Common myeloid progenitor, CD34-positive (primary cell): ENCODE results near the gene ECSCR.

Experiments used
- CTCF ChIA-PET: fragments of 350-600 bp; sonication (Branson Sonifier 250); formaldehyde crosslinking; loops from one replicate; lab custom pipeline; 2021; ENCODE audit warnings: antibody characterized with exemption; lab: Charles Lee
- POLR2A ChIA-PET: fragments of 350-600 bp; sonication (Branson Sonifier 250); formaldehyde crosslinking; loops from one replicate; lab custom pipeline; 2021; ENCODE audit warnings: antibody characterized with exemption; lab: Charles Lee
- DNase-seq, 3 donors: peaks; one replicate each; pipeline versions ENCODE4 v3.0.0 to v3.0.0-alpha.2; 2013
- H3K27ac ChIP-seq, 2 experiments: 1 replicate in 1 of 2; 2 replicates in 1 of 2; pipeline ENCODE4 v1.7.0; 2013; ENCODE audit warnings: inconsistent platforms in 2 of 2, low read length in 2 of 2, mild to moderate bottlenecking in 2 of 2, low read depth in 1 of 2, moderate library complexity in 1 of 2; ENCODE audit not compliant: severe bottlenecking in 2 of 2, insufficient read depth in 1 of 2, poor library complexity in 1 of 2
- H3K27me3 ChIP-seq, 5 experiments: replicated peaks in 2 of 5; 1 replicate in 3 of 5; 2 replicates in 2 of 5; pipeline versions ENCODE4 v1.6.1 to v1.7.0; 2013; ENCODE audit warnings: low read length in 4 of 5, mild to moderate bottlenecking in 2 of 5, moderate library complexity in 2 of 5, inconsistent platforms in 1 of 5; ENCODE audit not compliant: insufficient read depth in 5 of 5, control insufficient read depth in 4 of 5
- H3K36me3 ChIP-seq, 4 experiments: 1 replicate in 2 of 4; 2 replicates in 2 of 4; pipeline versions ENCODE4 v1.6.1 to v1.7.0; 2013; ENCODE audit warnings: low read length in 3 of 4, control low read depth in 1 of 4, mild to moderate bottlenecking in 1 of 4; ENCODE audit not compliant: control insufficient read depth in 4 of 4, insufficient read depth in 4 of 4
- H3K4me1 ChIP-seq, 4 experiments: 1 replicate in 3 of 4; 2 replicates in 1 of 4; pipeline versions ENCODE4 v1.6.1 to v1.7.1; 2013; ENCODE audit warnings: low read length in 3 of 4, mild to moderate bottlenecking in 3 of 4, control low read depth in 1 of 4, inconsistent platforms in 1 of 4, moderate library complexity in 1 of 4; ENCODE audit not compliant: control insufficient read depth in 4 of 4, insufficient read depth in 4 of 4; ENCODE audit errors: control extremely low read depth in 1 of 4
- H3K4me3 ChIP-seq, 7 experiments: 1 replicate in 4 of 7; 2 replicates in 3 of 7; pipeline versions ENCODE4 v1.5.1 to v1.7.0; 2013; ENCODE audit warnings: mild to moderate bottlenecking in 7 of 7, low read length in 6 of 7, moderate library complexity in 6 of 7, inconsistent platforms in 2 of 7, low read depth in 2 of 7, control low read depth in 1 of 7; ENCODE audit not compliant: insufficient read depth in 4 of 7, control insufficient read depth in 1 of 7; ENCODE audit errors: extremely low read depth in 1 of 7
- H3K9me3 ChIP-seq, 5 experiments: 1 replicate in 4 of 5; 2 replicates in 1 of 5; pipeline versions ENCODE4 v1.6.1 to v1.7.1; 2013; ENCODE audit warnings: low read length in 4 of 5, mild to moderate bottlenecking in 2 of 5, inconsistent platforms in 1 of 5, low read depth in 1 of 5, moderate library complexity in 1 of 5; ENCODE audit not compliant: control insufficient read depth in 4 of 5, insufficient read depth in 2 of 5; ENCODE audit errors: control extremely low read depth in 1 of 5
- WGBS: methylation state at CpG from one replicate; pipeline ENCODE4 v1.1.5; 2013; ENCODE audit not compliant: insufficient coverage; 5-methylcytosine and 5-hydroxymethylcytosine counted together

Gene ECSCR

GRCh38 chr5:139475865-139476617 is 13.5 kb upstream of the ECSCR start:
- DNase-seq: peak in 2 of 3 donors; percentile 45 to 58
- Histone ChIP-seq H3K36me3 (peaks cover 0 to 47% (median 23%) of the 10 kb centered on the region in 4 experiments), H3K4me1 (peaks cover 17 to 98% (median 94%) of the 10 kb centered on the region in 4 experiments), H3K27me3 (no peaks in the 10 kb centered on the region), H3K4me3 (peak overlapping the region in 3 of 7 experiments; percentile 30 to 50 (median 31)), H3K9me3 (no peaks in the 10 kb centered on the region), H3K27ac (peak overlapping the region; percentile 71 to 84)
- CTCF ChIA-PET: interaction anchor here (0.6 to 10.3 kb wide), 11 partner anchors 20 to 56 kb away, joined by 3 to 112 read pairs (median 4); partner anchors contain the start of gene DNAJC18
- POLR2A ChIA-PET: interaction anchor here (0.6 to 1.8 kb wide), 5 partner anchors 10 to 74 kb away, joined by 3 to 8 read pairs (median 3); partner anchors contain the start of gene DNAJC18
- WGBS: 50% methylated on average over 5 of the region's 13 CpGs

GRCh38 chr5:139474890-139475791 is 12.6 kb upstream of the ECSCR start:
- ChIA-PET CTCF (interaction anchor here (0.6 to 10.3 kb wide), 10 partner anchors 27 to 55 kb away, joined by 3 to 112 read pairs (median 4); partner anchors contain the start of gene DNAJC18), POLR2A (interaction anchor here (0.6 to 1.8 kb wide), 5 partner anchors 27 to 86 kb away, joined by 3 to 8 read pairs (median 5); partner anchors contain the start of gene DNAJC18)
- peaks cover 10 to 96% (median 92%) of the 10 kb centered on the region in 4 experiments for H3K4me1 ChIP-seq
- no peaks in the 10 kb centered on the region for H3K27me3 ChIP-seq
- peak overlapping the region in 4 of 7 experiments; percentile 21 to 50 (median 38) for H3K4me3 ChIP-seq
- peak overlapping the region; percentile 71 to 84 for H3K27ac ChIP-seq
- DNase-seq: peak; percentile 84 to 96 (median 95)
- H3K9me3 ChIP-seq: no peaks in the 10 kb centered on the region
- 7% methylated on average over 9 of the region's 13 CpGs for WGBS
- H3K36me3 ChIP-seq: peaks cover 0 to 40% (median 23%) of the 10 kb centered on the region in 4 experiments

GRCh38 chr5:139473565-139473964 is 11.0 kb upstream of the ECSCR start:
- CTCF ChIA-PET: interaction anchor here (1.3 to 7.6 kb wide), 5 partner anchors 9 to 55 kb away, joined by 3 to 44 read pairs (median 6); partner anchors contain the start of gene STING1
- Histone ChIP-seq H3K4me1 (peaks cover 13 to 98% (median 88%) of the 10 kb centered on the region in 4 experiments), H3K9me3 (no peaks in the 10 kb centered on the region), H3K4me3 (no peak overlapping the region), H3K27ac (peak overlapping the region; percentile 52 to 84), H3K27me3 (no peaks in the 10 kb centered on the region), H3K36me3 (peaks cover 0 to 37% (median 18%) of the 10 kb centered on the region in 4 experiments)
- POLR2A ChIA-PET: interaction anchor here (1.1 kb wide), 1 partner anchor 9 kb away, joined by 3 read pairs; the partner anchor contains the start of gene STING1
- no peak for DNase-seq
- 83% methylated on average over 1 of the region's 2 CpGs for WGBS

- peak overlapping the region in 1 of 2 experiments; percentile 84 for H3K27ac ChIP-seq
- no peaks in the 10 kb centered on the region for H3K27me3 ChIP-seq
- peaks cover 0 to 33% (median 14%) of the 10 kb centered on the region in 4 experiments for H3K36me3 ChIP-seq
- peaks cover 13 to 98% (median 88%) of the 10 kb centered on the region in 4 experiments for H3K4me1 ChIP-seq
- no peak overlapping the region for H3K4me3 ChIP-seq
- 88% methylated on average over 8 of the region's 8 CpGs for WGBS
- ChIA-PET CTCF (interaction anchor here (0.7 to 7.6 kb wide), 8 partner anchors 9 to 54 kb away, joined by 3 to 44 read pairs (median 5); partner anchors contain the start of genes DNAJC18 and STING1), POLR2A (interaction anchor here (1.1 kb wide), 1 partner anchor 9 kb away, joined by 3 read pairs; the partner anchor contains the start of gene STING1)
- no peaks in the 10 kb centered on the region for H3K9me3 ChIP-seq
- DNase-seq: no peak
Measured at GRCh38 chr5:139473105-139473504, 10.6 kb upstream of the ECSCR start.

- Histone ChIP-seq H3K36me3 (peaks cover 0 to 27% (median 8%) of the 10 kb centered on the region in 4 experiments), H3K9me3 (no peaks in the 10 kb centered on the region), H3K4me1 (peaks cover 13 to 93% (median 85%) of the 10 kb centered on the region in 4 experiments), H3K4me3 (peak overlapping the region in 1 of 7 experiments; percentile 4), H3K27ac (peak overlapping the region in 1 of 2 experiments; percentile 49), H3K27me3 (no peaks in the 10 kb centered on the region)
- CTCF ChIA-PET: interaction anchor here (0.7 to 7.6 kb wide), 7 partner anchors 9 to 54 kb away, joined by 3 to 44 read pairs (median 6); partner anchors contain the start of genes DNAJC18 and STING1
- no peak for DNase-seq
- POLR2A ChIA-PET: interaction anchor here (1.1 kb wide), 1 partner anchor 10 kb away, joined by 3 read pairs; the partner anchor contains the start of gene STING1
- 72% methylated on average over 8 of the region's 15 CpGs for WGBS
Measured at GRCh38 chr5:139472386-139473030, 10.0 kb upstream of the ECSCR start.
